Spleen (tissue), 11 donors: ENCODE results near the gene PGAM2. TPM values are rescaled to one million over a fixed set of nuclear protein-coding genes. Genes with fewer than 3 reads are reported as not detected.
"Not testable (repeated sequence)": the region's sequence is repeated elsewhere in the genome, so short reads cannot be mapped to it uniquely, and the experiment has no call there.

Source experiments
- DNase-seq: peaks from one replicate; pipeline ENCODE4 v3.0.0-alpha.2; 2020
- H3K27ac ChIP-seq, 8 donors: fragments of 200-600 bp; sonication (generic) in 7 of 8; 1 replicate in 4 of 8; 2 replicates in 4 of 8; pipeline versions ENCODE4 v1.5.0 to v1.8.0; 2016 to 2021; ENCODE audit warnings: inconsistent platforms in 4 of 8, mild to moderate bottlenecking in 4 of 8, moderate library complexity in 1 of 8
- H3K27me3 ChIP-seq, 7 donors: fragments of 200-600 bp; sonication (generic) in 6 of 7; replicated peaks in 1 of 7; 1 replicate in 4 of 7; 2 replicates in 3 of 7; pipeline versions ENCODE4 v1.5.0 to v1.8.0; 2016 to 2021; ENCODE audit warnings: inconsistent platforms in 3 of 7, mild to moderate bottlenecking in 1 of 7
- H3K36me3 ChIP-seq, 6 donors: fragments of 200-600 bp; sonication (generic) in 5 of 6; 1 replicate in 4 of 6; 2 replicates in 2 of 6; pipeline versions ENCODE4 v1.5.0 to v1.8.0; 2016 to 2021; ENCODE audit warnings: inconsistent platforms in 2 of 6
- H3K4me1 ChIP-seq, 6 donors: fragments of 200-600 bp; sonication (generic) in 5 of 6; 1 replicate in 3 of 6; 2 replicates in 3 of 6; pipeline versions ENCODE4 v1.5.0 to v1.8.0; 2016 to 2021; ENCODE audit warnings: inconsistent platforms in 3 of 6
- H3K4me3 ChIP-seq, 8 donors: fragments of 200-600 bp; sonication (generic) in 7 of 8; 1 replicate in 4 of 8; 2 replicates in 4 of 8; pipeline versions ENCODE4 v1.5.0 to v1.8.0; 2016 to 2021; ENCODE audit warnings: inconsistent platforms in 4 of 8, mild to moderate bottlenecking in 4 of 8, moderate library complexity in 2 of 8
- H3K9me3 ChIP-seq, 8 donors: fragments of 200-600 bp; sonication (generic) in 7 of 8; 1 replicate in 4 of 8; 2 replicates in 4 of 8; pipeline versions ENCODE4 v1.5.0 to v1.8.0; 2016 to 2021; ENCODE audit warnings: inconsistent platforms in 4 of 8
- POLR2AphosphoS5 ChIP-seq, 3 donors: sonication (generic); formaldehyde crosslinking; IDR thresholded peaks; one replicate each; pipeline ENCODE4 v1.5.1; 2017; ENCODE audit warnings: antibody characterized with exemption in 3 of 3
- WGBS, 5 donors: extraction: QIAGEN DNeasy Blood & Tissue Kit in 3 of 5; methylation state at CpG; one replicate each; pipeline versions ENCODE4 v1.1.5 to v1.1.7; 2013 to 2018; 5-methylcytosine and 5-hydroxymethylcytosine counted together
- intact Hi-C: fragments of 100-400 bp; cut with DNase I; formaldehyde crosslinking; loops from one replicate; pipeline ENCODE4 v1.15.0; 2023; ENCODE audit warnings: low total_unique reads
- polyA plus RNA-seq, 3 donors: library from polyadenylated mRNA; stranded (reverse); fragments of 200-250 nt; gene quantifications; one replicate each; pipeline ENCODE4 v1.2.1, GENCODE V29; 2013
- total RNA-seq, 7 donors: library from RNA; depleted of rRNA in 3 of 7; stranded (reverse); fragments of >200 nt in 3 of 7; fragmentation: NEBNext Ultra II Directional in 4 of 7; extraction: Animal tissue kit (Norgen Biotek cat#: 25700) in 4 of 7; gene quantifications; one replicate each; pipeline versions ENCODE4 v1.1.0 to v1.2.1, GENCODE V29; 2016 to 2021
- donor health status: healthy with polysubstance abuse.
- donor health status: DM: no; HTN: no; CAD: no; lungs with moderate emphysema.
- donor health status: DM: no; HTN: no; CAD: no.
- donor health status: Bipolar disorder and iron deficiency.
- donor health status: healthy.
- donor health status: DM: no; HTN: no; CAD: no.
- donor health status: DM: yes; HTN: yes; CAD: no.

The PGAM2 gene
- total and polyA plus RNA-seq, 10 donors: 0.75 to 4.0 (median 1.6) TPM; not detected in 1

- H3K4me1 ChIP-seq: peaks cover 5 to 26% (median 15%) of the 10 kb centered on the region in 6 donors
- H3K9me3 ChIP-seq, H3K36me3 ChIP-seq, intact Hi-C loops, H3K27me3 ChIP-seq: not testable (repeated sequence)
- 2 to 18% (median 12%) methylated on average over 6 to 19 of the region's 26 CpGs for WGBS, 5 donors
- TF ChIP-seq POLR2AphosphoS5 (IDR thresholded peaks at IDR 0.05): peak; percentile 43 to 67 (median 54)
- H3K4me3 ChIP-seq: peak overlapping the region in 4 of 8 donors; percentile 25 to 64 (median 32)
- DNase-seq: peak; percentile 97
- peak overlapping the region in 7 of 8 donors; percentile 61 to 89 (median 83) for H3K27ac ChIP-seq
Observed at GRCh38 chr7:44038961-44039558, 26.3 kb downstream of the PGAM2 start.

- H3K4me3 ChIP-seq, H3K9me3 ChIP-seq, H3K36me3 ChIP-seq, intact Hi-C loops, H3K27me3 ChIP-seq: not testable (repeated sequence)
- WGBS, 5 donors: 20 to 94% (median 75%) methylated on average over 1 to 6 of the region's 12 CpGs; no CpG with 5 or more reads in 1 of the 5 donors
- DNase-seq: peak; percentile 73
- Histone ChIP-seq H3K4me1 (peaks cover under 1 to 20% (median 10%) of the 10 kb centered on the region in 6 donors), H3K27ac (peak overlapping the region in 1 of 8 donors; percentile 88)
Observed at GRCh38 chr7:44038553-44038952, 26.8 kb downstream of the PGAM2 start.

GRCh38 chr7:44037951-44038350 is 27.4 kb downstream of the PGAM2 start:
- Histone ChIP-seq H3K27ac (peak overlapping the region in 1 of 8 donors; percentile 17), H3K4me1 (peaks cover 0 to 17% (median 7%) of the 10 kb centered on the region in 6 donors)
- intact Hi-C loops, H3K36me3 ChIP-seq, DNase-seq, H3K9me3 ChIP-seq, H3K27me3 ChIP-seq, H3K4me3 ChIP-seq: not testable (repeated sequence)
- 73 to 93% (median 89%) methylated on average over 2 of the region's 2 CpGs for WGBS, 5 donors

- H3K9me3 ChIP-seq, H3K27me3 ChIP-seq, DNase-seq, intact Hi-C loops, H3K27ac ChIP-seq, H3K4me3 ChIP-seq, H3K36me3 ChIP-seq: not testable (repeated sequence)
- peaks cover 0 to 14% (median 7%) of the 10 kb centered on the region in 6 donors for H3K4me1 ChIP-seq
- 59 to 95% (median 87%) methylated on average over 3 to 10 of the region's 10 CpGs for WGBS, 5 donors
Observed at GRCh38 chr7:44036364-44036763, 29.0 kb downstream of the PGAM2 start.

- 96 to 97% (median 96%) methylated on average over 10 to 16 of the region's 18 CpGs for WGBS, 5 donors
- H3K27ac ChIP-seq, H3K4me3 ChIP-seq, intact Hi-C loops, H3K36me3 ChIP-seq, DNase-seq, H3K27me3 ChIP-seq, H3K9me3 ChIP-seq, H3K4me1 ChIP-seq: not testable (repeated sequence)
Observed at GRCh38 chr7:44033971-44034844, 31.2 kb downstream of the PGAM2 start.

GRCh38 chr7:44032031-44032430 is 33.3 kb downstream of the PGAM2 start:
- H3K4me3 ChIP-seq, H3K9me3 ChIP-seq, H3K27me3 ChIP-seq, H3K27ac ChIP-seq, DNase-seq, intact Hi-C loops, H3K36me3 ChIP-seq, H3K4me1 ChIP-seq: not testable (repeated sequence)
- 86 to 94% (median 93%) methylated on average over 4 to 6 of the region's 6 CpGs for WGBS, 5 donors

GRCh38 chr7:44031319-44031718 is 34.0 kb downstream of the PGAM2 start:
- H3K36me3 ChIP-seq, DNase-seq, H3K9me3 ChIP-seq, intact Hi-C loops, H3K4me3 ChIP-seq, H3K27me3 ChIP-seq, H3K4me1 ChIP-seq, H3K27ac ChIP-seq: not testable (repeated sequence)
- WGBS, 5 donors: 90 to 96% (median 93%) methylated on average over 11 to 12 of the region's 13 CpGs

- intact Hi-C loops: not testable (repeated sequence)
Observed at GRCh38 chr7:44030029-44030428, 35.3 kb downstream of the PGAM2 start.

GRCh38 chr7:44029433-44029832 is 35.9 kb downstream of the PGAM2 start:
- H3K4me3 ChIP-seq, H3K4me1 ChIP-seq, H3K27me3 ChIP-seq, DNase-seq, intact Hi-C loops, H3K9me3 ChIP-seq, H3K36me3 ChIP-seq: not testable (repeated sequence)
- H3K27ac ChIP-seq: peak overlapping the region in 1 of 8 donors; percentile 38
- WGBS, 5 donors: 72 to 93% (median 92%) methylated on average over 4 of the region's 11 CpGs; no CpG with 5 or more reads in 2 of the 5 donors

More at GRCh38 chr7:44030029-44030428, 35.3 kb downstream of the PGAM2 start:
- H3K4me1 ChIP-seq, H3K36me3 ChIP-seq, H3K4me3 ChIP-seq, H3K27me3 ChIP-seq, DNase-seq, H3K9me3 ChIP-seq: not testable (repeated sequence)
- WGBS, 5 donors: 70 to 78% (median 74%) methylated on average over 3 to 4 of the region's 5 CpGs; no CpG with 5 or more reads in 2 of the 5 donors
- peak overlapping the region in 1 of 8 donors; percentile 38 for H3K27ac ChIP-seq

- not testable (repeated sequence) for DNase-seq
- 78 to 90% (median 85%) methylated on average over 5 to 6 of the region's 6 CpGs for WGBS, 5 donors
Observed at GRCh38 chr7:44022796-44023467, 42.4 kb downstream of the PGAM2 start.

More at GRCh38 chr7:44022796-44023467, 42.4 kb downstream of the PGAM2 start:
- intact Hi-C loops, H3K36me3 ChIP-seq, H3K4me3 ChIP-seq, H3K27ac ChIP-seq, H3K9me3 ChIP-seq, H3K27me3 ChIP-seq: not testable (repeated sequence)
- H3K4me1 ChIP-seq: peaks cover 0 to 24% (median 21%) of the 10 kb centered on the region in 6 donors
